PC-3 (cell line): Measurements from ENCODE around the gene VWC2L.

Source experiments
- EZH2 ChIP-seq: fragments of 300-600 bp; sonication (generic); IDR thresholded peaks from one replicate; pipeline ENCODE4 v1.6.1; 2017; ENCODE audit warnings: antibody characterized with exemption, mild to moderate bottlenecking, low read length; ENCODE audit not compliant: unreplicated experiment
- EZH2phosphoT487 ChIP-seq: fragments of 300-600 bp; sonication (generic); IDR thresholded peaks from 2 replicates; pipeline ENCODE4 v1.6.1; 2018; ENCODE audit warnings: mild to moderate bottlenecking, antibody characterized with exemption, low read length, borderline replicate concordance
- TF ChIP-seq, protein P1 (sequence below): fragments of 300-600 bp; sonication (generic); conservative IDR thresholded peaks from 2 replicates; pipeline ENCODE4 v1.5.1; 2017; ENCODE audit warnings: antibody characterized with exemption, low read depth, mild to moderate bottlenecking, low read length

DNA sequence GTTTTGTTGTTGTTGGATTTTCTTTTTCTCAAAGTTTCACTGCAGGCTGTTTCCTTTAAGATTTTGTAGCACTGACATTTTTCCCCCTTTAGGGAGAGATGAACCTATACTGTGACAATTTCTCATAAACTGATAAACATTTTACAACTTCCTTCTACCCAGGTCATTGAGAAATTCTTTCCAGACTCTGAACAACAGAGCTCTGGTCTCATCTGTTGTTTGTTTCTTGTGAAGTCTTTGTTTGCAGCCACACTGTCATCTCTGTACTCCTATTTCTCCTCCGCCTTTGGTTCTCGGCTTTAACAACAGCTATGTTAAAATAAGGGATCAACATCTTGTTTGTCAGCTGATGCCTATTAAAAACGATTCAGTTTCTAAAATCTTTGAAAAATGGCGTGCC lies 167.6 kb downstream of the VWC2L start:
- TF ChIP-seq EZH2 (no peak), EZH2phosphoT487 (no peak)
- TF ChIP-seq, protein P1, sequence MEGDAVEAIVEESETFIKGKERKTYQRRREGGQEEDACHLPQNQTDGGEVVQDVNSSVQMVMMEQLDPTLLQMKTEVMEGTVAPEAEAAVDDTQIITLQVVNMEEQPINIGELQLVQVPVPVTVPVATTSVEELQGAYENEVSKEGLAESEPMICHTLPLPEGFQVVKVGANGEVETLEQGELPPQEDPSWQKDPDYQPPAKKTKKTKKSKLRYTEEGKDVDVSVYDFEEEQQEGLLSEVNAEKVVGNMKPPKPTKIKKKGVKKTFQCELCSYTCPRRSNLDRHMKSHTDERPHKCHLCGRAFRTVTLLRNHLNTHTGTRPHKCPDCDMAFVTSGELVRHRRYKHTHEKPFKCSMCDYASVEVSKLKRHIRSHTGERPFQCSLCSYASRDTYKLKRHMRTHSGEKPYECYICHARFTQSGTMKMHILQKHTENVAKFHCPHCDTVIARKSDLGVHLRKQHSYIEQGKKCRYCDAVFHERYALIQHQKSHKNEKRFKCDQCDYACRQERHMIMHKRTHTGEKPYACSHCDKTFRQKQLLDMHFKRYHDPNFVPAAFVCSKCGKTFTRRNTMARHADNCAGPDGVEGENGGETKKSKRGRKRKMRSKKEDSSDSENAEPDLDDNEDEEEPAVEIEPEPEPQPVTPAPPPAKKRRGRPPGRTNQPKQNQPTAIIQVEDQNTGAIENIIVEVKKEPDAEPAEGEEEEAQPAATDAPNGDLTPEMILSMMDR: no peak
